C4-2B (cell line): ENCODE data around the gene N4BP3.

Source experiments
- CTCF ChIP-seq: fragments of 450-650 bp; conservative IDR thresholded peaks from 2 replicates; pipeline ENCODE4 v1.5.1; 2017; ENCODE audit warnings: mild to moderate bottlenecking
- ZFX ChIP-seq: fragments of 450-650 bp; IDR thresholded peaks from 2 replicates; pipeline ENCODE4 v1.6.1; 2017

GRCh38 chr5:178106556-178107239 lies 6.6 kb upstream of the N4BP3 start:
- TF ChIP-seq ZFX (no peak), CTCF (no peak)
